ENCODE data around the gene MYO6. TPM values are rescaled to one million over a fixed set of nuclear protein-coding genes. Genes with fewer than 3 reads are reported as not detected.

The MYO6 gene
- total and polyA plus RNA-seq, 2 of the 4 experiments (the other 2 are of a cell fraction): 6.1 to 6.8 TPM

- Histone ChIP-seq H3K4me1 (ENCODE audit: control insufficient read depth, insufficient read depth, low read length) (no peaks in the 10 kb centered on the region), H4K8ac (ENCODE audit: low read depth in 2 of 2, low read length in 2 of 2) (no peak overlapping the region), H2BK20ac (ENCODE audit: low read depth, low read length) (no peak overlapping the region), H2AK9ac (replicated peaks; ENCODE audit: low read depth, low read length, poor library complexity) (no peak overlapping the region), H3K9me3 (ENCODE audit: control insufficient read depth, insufficient read depth, low read length) (no peaks in the 10 kb centered on the region), H2AFZ (replicated peaks; ENCODE audit: low read length, poor library complexity) (no peak overlapping the region), H2BK5ac (ENCODE audit: low read depth, low read length, poor library complexity, severe bottlenecking) (no peak overlapping the region), H3K36me3 (ENCODE audit: control insufficient read depth, insufficient read depth, low read length) (no peaks in the 10 kb centered on the region), H3K4me2 (ENCODE audit: low read depth, low read length) (no peak overlapping the region), H3K4ac (ENCODE audit: low read depth, low read length) (no peak overlapping the region), H3K27ac (ENCODE audit: insufficient read depth, low read length) (no peak overlapping the region), H3K18ac (ENCODE audit: low read depth, low read length) (no peak overlapping the region), H3K27me3 (ENCODE audit: control insufficient read depth, insufficient read depth, low read length) (no peaks in the 10 kb centered on the region), H3K56ac (ENCODE audit: extremely low read depth, insufficient read depth, low read length) (no peak overlapping the region), H3K9ac (ENCODE audit: low read depth, low read length) (no peak overlapping the region), H3K14ac (replicated peaks; ENCODE audit: low read depth, low read length) (no peak overlapping the region), H4K91ac (ENCODE audit: insufficient read depth, low read depth, low read length) (no peak overlapping the region), H2BK15ac (ENCODE audit: low read depth, low read length) (no peak overlapping the region), H3K4me3 (ENCODE audit: insufficient read depth, low read depth, low read length) (no peak overlapping the region), H3K23ac (ENCODE audit: low read depth, low read length) (no peak overlapping the region), H4K20me1 (ENCODE audit: insufficient read depth, low read length) (no peaks in the 10 kb centered on the region), H4K5ac (ENCODE audit: low read depth, low read length) (no peak overlapping the region), H3K79me1 (ENCODE audit: low read depth in 1 of 2, low read length in 2 of 2) (no peaks in the 10 kb centered on the region), H2BK120ac (ENCODE audit: low read depth, low read length) (no peak overlapping the region), H3K9me1 (ENCODE audit: insufficient read depth, low read length) (no peaks in the 10 kb centered on the region), H2AK5ac (ENCODE audit: low read depth, low read length) (no peak overlapping the region)
- ATAC-seq (ENCODE audit: low read depth): no peak
- WGBS, 2 experiments (ENCODE audit: extremely low coverage in 2 of 2, insufficient read length in 1 of 2): no CpG with 5 or more reads among the region's 1 CpG
- ChIA-PET POLR2A (ENCODE audit: unreplicated experiment) (no interaction called here), CTCF (no interaction called here)
- in situ Hi-C loops (cut with MboI; ENCODE audit: low sequenced_read_pairs): no loop called here
- intact Hi-C loops (cut with micrococcal nuclease): no loop called here
- dilution Hi-C loops (cut with HindIII; ENCODE audit: low sequenced_read_pairs, unreplicated experiment): no loop called here
- no peak for DNase-seq
- TF ChIP-seq USF2 (IDR thresholded peaks at IDR 0.05; ENCODE audit: low read depth, low read length): no peak
- TF ChIP-seq MAFK (IDR thresholded peaks at IDR 0.05; ENCODE audit: low read depth, low read length): no peak
- no peak for TF ChIP-seq SMC3 (IDR thresholded peaks at IDR 0.05; ENCODE audit: low read depth, low read length)
- TF ChIP-seq BHLHE40 (IDR thresholded peaks at IDR 0.05; ENCODE audit: low read depth, low read length): no peak
- TF ChIP-seq POLR2A (IDR thresholded peaks at IDR 0.05; ENCODE audit: low read depth, low read length): no peak
- no TSS peak for BruUV-seq (replicated peaks)
These were observed 214.5 kb downstream of the MYO6 start for GRCh38 chr6:75963569-75963968.

Data from IMR-90 (cell line).